Activated T-helper 1 cell treated with anti-CD3 and anti-CD28 coated beads, Interleukin-2, amount 50 U/mL, for 16 hours (primary cell): Measurements from ENCODE around the gene NRXN3.

Experiments used
- DNase-seq, 2 donors: peaks; one replicate each; pipeline ENCODE4 v3.0.0-alpha.2; 2020; ENCODE audit warnings: low read depth in 1 of 2, low spot score in 1 of 2

NRXN3 gene

DNA sequence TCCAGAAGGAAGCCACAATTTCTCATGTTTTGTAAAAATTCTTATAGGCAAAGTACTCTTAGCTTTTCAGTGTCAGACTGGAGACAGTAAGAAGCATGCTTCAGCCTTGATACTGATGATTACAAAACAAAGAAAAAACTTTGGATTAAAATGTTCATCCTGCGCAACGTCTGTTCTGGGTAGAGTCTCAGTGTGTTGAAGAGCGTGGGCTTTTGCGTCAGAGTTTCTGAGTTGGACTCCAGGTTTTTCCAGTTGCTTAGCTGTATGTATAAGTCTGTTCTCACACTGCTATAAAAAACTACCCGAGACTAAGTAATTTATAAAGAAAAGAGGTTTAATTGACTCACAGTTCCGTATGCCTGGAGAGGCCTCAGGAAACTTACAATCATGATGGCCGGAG is 1533.0 kb downstream of the NRXN3 start:
- no peak for DNase-seq

DNA sequence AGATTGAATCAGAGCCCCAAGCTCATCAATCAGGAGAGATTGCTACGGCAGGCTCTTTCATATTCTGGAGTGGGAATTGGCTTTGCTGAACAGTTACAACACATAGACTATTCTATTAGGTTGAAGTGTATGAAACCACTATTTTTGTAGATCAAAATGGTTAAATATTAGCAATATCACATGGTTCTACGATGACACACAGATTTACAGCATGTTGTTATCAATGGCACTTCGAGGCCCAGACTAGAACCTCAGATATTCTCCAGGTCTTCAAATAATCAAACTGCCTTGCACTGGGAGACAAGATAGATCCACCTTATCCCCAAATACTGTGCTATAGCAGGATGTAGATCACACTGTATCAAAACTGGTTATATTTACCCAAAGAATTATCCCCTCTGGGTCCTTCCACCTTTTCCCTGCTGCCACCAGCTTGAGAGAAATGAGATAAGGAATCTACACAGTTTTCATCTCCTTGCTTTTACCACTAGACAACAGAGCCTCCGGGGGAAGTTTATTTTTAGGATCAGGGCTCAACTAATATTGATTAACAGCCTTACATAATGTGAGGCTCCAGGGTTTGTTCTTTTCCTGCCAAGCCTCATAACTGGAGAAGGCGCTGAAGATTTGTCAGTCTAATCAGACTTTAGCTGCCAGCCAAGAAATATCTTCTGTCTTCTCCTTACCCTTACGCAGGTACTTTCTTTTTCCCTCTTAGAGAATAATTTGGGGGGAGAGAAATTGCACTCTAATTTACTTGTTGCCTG is 1534.1 kb downstream of the NRXN3 start:
- no peak for DNase-seq

DNA sequence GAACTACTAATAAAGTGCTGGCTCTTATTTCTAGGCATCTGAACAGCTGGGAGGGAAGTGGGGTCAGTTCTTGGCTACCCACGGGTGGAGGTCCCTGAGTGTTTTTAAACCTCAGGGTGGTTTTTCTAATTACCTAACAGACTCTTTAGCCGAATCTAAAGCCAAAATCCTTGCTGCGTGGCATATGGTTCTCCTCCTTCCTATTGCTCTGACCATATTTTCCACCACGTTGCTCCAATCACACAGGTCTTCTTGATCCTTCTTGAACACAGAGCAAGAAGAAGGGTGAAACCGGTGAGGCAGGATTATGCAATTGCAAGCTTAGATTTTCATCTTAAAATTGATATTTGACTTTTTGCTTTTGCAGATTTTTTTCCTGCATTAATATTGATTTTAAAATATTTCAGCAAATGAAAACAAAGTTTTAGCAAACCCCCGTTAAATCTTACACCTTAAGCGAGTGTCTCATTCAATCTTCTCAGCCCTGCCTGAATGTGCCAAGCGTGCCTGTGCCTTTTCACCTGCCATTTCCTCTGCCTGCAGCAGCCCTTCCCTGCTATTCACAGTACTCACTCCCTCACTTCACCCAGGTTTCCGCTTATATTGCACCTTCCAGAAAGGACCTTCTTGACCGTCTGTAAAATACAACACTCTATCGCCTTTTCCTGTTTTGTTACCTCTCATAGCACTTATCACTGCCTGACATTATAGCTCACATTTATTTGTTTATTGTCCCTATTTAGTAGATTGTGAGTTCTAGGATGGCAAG is 1535.1 kb downstream of the NRXN3 start:
- DNase-seq, result no peak

DNA sequence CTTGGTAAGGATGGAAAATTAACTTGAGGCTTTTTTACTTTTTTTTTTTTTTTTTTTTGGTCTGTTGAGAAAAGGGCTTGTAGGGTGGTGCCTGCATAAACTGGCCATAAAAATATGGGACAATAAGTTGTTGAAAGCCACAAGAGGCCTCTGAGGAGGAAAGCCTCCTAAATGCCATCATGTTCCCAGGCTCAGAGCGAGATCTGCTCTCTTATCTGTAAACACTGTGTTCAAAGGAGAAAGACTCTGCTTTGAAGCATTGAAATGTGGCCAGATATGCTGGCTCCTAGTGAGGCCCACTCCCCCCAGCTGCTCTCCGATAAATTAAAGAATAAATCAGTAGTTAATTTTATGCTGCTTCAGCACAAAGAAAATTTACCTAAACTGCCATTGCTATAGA is 1536.2 kb downstream of the NRXN3 start:
- no peak for DNase-seq

DNA sequence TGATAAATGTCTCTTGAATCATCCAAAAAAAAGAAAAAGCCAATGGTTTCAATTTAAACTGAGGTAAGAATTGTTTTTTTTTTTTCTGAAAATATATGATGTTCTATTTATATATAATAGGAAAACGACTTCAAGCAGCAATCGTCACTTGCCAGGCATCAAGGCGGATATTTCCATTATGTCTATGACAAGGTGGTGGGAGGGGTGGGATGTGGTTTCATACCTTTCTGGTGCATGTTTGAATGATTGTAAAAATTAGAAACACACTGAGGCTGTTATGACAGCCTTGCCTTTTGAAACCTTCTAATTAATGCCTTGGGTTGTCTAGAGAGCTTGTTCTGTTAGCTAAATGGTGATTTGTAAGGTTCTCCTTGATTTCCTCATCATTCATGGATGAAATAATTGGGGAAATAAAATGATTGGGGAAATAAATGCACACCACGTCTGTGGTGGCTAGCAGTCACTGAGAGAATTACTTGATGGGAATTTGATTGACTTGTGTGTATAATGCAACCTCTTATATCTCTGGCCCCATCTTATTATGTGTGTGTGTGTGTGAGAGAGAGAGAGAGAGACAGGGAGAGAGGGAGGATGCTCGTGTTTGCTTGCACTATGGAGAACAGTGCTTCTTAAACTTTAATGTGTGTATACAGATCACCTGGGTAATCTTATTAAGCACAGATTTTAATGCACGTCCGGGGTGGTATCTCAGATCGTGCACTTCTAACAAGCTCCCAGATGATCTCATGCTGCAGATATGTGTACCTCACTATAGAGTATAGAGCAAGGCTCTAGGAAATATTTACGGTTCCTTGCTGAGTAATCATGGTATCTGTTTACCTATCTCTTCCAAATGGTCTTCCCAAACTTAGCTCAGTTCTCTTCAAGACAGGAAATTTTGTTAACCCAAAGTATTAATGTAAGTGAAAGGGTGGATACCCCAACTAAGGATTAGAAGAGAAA is 1538.5 kb downstream of the NRXN3 start:
- DNase-seq, result no peak

DNA sequence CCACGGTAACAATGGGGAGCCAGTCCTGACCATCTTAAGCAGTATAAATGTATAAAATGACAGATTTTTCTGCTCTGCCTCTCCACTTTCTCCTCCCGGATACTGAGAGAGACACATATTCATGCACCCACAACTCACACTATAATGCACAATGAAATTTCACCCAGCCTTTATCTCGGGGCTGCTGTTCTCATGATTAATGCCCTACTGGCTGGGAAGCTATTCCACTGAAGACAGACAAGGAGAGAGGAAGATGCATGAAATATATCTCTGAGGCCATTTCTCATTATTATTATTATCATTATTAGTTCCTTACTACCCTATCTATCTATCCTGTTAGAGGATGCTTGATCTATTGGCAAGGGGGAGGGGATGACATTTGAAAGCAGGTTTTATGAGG is 1539.4 kb downstream of the NRXN3 start:
- no peak for DNase-seq

DNA sequence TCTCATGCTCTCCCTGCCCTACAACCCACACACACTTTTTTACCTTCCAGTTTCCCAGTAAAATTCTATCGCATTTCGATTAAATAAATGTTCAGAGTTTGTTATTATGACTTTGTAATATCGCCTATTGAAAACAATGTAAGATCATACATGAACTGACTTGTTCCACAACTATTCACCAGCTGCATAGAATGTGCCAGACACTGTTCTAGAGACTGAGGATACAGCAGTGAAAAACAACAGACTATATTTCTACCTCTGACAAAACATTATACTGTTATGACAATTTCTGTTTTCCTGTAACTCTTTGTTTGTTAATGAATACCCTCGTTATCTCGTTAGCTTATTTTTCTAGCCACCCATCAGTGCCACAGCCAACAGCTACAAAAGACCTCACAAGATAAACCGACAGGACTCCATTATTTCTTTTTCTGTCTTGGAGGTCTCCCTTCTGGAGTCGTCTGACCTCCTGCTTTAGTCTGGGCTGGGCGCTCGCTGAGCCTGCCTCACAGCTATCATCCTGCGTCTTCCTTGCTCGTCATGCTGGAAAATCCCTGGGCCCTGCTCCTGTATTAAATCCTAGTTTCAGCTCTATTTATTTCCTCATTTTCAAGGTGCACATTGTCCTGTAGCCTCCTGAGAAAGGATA is 1542.3 kb downstream of the NRXN3 start:
- no peak for DNase-seq

DNA sequence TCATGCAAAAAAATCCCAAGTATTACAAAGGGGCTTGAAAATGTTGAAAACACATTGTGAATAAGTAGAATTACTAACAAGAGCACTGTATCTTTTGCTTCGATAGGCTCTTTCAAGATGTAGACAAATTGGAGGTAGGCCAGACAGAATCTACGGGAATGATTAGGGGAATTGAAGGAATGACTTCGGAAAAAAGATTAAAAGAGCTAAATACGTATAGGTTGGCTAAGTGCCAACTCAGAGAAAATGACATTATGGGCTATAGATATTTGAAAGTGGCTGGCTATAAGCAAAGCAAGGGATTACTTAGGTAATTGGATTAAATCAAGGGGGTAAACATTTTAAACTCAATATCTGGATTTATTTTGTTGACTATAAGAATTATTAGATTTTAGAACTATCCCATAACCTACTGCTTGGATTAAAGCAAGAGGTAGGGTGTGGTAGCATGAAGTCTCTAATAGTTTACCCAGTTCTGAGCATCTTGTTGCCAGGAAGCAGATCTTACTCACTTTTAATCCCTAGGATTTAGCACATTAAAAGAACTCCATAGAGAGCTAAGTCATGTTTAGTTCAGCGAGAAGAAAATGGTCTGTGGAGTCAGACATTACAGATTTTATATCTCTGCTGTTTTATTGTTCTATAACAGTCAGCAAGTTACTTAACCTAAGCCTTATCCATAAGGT is 1551.4 kb downstream of the NRXN3 start:
- DNase-seq, result no peak

DNA sequence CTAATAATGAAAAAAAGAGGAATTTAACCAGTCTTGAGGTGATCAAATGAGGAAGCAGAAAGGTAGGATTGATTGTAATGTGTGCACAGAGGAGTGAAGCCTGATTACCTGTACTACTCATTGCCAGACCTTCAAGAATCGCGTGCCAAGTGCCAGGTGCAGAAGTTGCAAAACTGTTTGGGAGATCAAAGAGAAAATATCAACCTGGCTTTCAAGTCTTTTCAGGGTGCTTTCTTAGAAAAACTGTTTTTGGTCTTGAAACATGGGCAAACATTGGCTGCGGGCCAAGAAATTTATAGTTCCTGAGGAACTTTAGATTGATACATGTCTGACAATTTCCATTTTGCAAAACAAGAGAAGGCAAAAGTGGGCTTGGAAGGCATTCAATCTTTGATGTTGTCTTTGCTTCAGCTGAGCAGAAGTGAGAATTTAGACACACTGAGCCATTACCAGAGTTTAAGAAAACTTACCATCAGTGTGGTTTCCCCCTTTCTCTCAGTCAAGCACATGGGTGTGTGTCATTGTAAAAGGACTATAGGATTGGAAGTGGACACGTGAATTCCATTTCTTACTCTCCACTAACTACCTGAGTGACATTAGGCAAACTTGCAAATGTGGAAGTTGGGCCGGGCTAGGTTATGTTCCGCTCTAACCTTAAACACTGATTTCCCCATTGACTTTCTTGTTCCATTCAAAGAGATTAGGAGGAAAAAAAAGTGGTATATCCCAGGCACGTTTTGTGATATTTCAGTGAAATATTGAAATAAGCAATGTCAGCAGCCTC is 1555.0 kb downstream of the NRXN3 start:
- DNase-seq, result no peak

DNA sequence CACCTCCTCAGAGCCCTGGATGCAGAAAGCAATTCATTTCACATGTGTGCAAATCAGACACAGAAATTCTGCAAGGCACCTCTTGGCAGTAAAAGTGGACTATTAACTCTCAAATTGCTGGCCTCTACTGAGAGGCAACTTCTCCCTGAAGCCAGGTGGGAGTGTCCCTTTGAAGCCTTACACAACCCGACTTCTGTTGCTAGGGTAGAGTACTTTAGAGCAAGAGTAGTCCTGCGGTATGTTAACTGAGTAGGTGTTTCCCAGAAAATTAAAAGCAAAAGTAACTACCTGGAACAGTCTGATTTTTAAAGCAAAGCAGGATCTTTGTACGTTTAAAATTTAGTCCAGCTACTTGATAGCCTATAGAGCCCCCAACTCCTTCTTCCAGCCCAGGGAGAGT is 1557.7 kb downstream of the NRXN3 start:
- DNase-seq, result no peak

DNA sequence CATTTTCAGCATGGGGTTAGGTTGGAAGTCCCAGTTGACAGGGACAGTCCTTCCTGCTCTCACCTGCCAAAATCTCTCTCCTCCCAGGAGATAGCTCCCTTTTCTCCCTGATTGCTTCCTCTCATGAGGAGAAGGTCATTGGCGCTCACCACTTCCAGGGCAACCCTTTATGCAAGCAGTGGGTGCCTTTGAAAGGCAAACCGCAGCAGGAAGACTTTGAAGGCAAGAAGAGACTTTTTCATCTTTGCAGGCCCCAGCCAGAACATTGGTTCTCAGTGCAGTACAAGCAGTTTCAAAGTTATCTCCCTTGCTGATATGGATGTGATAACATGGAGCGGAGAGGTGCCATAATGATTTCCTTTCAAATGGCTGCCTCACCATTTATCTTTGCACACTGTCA is 1558.2 kb downstream of the NRXN3 start:
- DNase-seq, result no peak

DNA sequence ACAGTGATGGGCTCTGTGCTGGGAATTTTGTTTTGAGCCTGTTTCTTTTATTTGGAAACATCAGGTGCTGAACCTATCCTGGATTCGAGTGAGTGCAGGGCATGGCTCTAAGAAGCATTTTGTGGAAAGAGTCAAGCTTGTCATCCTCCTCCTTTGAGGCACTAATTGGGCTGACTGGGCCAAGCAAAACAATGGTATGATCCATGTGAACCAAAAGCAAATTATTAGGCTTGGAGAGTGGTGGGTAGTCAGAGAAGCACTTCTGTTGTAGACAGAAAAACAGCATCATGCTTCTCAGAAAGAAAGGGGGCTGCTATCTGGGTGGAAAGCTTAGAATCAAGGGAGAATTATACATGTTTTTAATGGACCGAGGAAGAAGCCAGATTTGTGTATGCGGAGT is 1559.6 kb downstream of the NRXN3 start:
- DNase-seq, result no peak

DNA sequence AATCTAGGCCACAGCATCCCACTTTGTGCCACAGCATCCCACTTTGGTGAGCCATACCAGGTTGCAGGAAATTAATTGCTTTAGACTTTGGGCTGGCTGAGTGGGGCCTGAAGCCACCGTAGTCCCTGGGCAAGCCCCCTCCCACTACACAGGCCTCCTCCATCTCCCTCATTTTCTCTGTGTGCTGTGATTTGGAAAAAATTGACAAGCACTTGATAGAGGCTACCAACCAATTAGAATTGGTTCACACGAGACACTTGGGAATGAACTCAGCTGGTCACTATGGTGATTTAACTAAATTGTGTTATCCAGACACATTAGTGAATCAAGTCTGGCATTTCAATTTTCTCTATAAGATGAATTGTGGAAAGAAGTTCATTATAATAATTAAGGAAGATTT is 1560.0 kb downstream of the NRXN3 start:
- no peak for DNase-seq

DNA sequence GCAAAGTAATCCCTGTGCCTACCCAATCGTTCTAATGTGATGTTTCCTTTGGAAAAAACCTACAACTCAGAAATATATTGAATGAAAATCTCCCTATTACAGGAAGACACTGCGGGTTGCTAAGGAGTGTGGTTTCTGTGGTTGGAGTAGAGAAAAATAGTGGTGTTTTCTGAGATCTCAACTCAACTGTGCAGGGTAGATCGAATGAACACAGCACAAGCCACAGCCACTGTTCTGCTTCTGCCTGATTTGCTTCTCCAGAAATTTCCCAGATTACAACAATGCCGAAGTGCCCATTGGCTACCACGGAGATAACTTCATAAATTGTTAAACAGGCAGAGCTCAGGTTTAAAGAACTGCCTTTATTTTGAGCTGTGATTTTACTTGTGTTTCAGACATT is 1560.8 kb downstream of the NRXN3 start:
- DNase-seq, result no peak

DNA sequence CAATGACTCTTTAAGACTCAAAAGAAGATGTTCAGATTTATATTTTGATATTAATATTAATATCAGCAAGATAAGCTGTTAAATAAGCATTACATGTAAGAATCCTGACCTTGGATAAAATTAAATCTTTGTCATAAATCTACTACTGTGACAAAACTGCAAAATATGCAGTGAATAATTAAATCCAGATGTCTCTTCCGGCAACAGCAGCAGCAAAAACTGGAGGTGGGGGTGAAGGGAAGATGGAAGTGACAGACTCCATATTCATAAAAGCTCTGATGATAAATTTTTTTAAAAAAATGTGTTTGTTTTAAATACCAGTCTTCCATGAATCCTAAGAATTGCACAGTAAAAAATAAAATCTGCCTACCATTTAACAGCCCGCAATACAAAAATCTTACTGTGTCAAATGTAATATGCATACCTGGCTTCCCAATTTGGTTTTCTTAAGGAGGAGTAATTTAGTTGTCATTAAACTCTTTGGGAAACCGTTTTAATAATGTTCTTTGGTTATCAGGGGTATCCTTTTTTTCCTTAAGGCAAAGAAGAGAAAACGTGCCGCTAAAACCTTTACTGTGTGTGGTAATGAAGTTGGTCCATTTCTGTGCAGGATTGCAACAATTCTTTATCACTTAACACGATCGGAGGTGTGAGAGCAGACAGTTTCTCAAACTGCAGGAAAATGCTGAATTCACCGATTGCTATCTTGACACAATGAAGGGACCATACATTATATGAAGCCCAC is 1562.9 kb downstream of the NRXN3 start:
- no peak for DNase-seq

DNA sequence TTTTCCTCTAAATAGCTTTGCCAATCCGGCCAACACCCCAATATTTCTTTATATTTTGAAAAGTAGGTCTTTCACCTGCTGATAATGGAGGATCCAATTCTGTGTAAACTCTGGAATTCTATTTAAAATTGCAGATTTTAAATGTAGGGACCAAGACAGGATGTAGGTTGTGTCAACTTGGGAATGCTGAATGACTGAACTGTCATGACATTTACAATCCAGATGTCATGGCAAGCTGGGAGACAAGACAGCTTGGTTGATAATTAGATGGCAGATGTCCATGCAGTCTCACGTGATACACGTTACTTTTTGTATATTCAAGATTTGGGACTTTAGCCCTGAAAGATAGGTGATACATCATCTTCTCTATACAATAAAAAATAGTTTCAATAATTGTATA is 1564.0 kb downstream of the NRXN3 start:
- no peak for DNase-seq

DNA sequence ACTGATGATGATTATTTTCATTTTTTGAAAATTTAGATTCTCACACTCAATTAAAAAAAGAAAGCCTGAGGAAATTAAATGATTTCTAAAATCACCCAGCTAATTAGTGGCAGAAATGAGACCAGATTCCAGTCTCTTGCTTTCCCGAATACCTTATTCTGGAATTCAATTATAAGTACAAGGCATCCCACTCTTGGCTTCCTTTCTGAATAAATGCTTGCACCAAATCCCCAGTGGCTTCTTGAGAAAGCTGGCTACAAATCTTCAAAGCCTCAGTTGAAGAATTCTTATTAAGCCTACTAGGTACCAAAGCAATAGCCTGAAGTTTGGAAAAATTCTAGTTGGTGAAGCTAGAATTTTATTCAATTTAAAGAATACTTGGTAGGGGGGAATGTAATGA is 1564.5 kb downstream of the NRXN3 start:
- no peak for DNase-seq

DNA sequence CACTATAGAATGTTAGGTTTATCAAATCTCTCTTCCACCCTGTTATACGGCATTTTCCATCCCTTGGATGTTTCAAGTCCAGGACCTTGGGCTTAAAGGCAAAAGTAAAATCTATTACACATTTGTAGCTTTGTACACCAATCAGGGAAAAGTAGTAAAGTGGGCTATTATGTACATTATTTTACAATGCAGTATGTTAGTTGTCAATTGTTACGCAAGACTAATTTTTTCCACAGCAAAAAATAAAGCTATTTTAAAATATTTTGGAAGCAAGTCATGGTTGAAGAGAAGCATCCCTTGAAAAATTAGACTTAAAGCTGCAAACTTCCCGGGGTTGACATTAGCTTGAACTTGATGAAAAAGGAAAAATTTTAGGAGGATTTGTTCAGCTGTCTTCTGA is 1564.9 kb downstream of the NRXN3 start:
- no peak for DNase-seq

DNA sequence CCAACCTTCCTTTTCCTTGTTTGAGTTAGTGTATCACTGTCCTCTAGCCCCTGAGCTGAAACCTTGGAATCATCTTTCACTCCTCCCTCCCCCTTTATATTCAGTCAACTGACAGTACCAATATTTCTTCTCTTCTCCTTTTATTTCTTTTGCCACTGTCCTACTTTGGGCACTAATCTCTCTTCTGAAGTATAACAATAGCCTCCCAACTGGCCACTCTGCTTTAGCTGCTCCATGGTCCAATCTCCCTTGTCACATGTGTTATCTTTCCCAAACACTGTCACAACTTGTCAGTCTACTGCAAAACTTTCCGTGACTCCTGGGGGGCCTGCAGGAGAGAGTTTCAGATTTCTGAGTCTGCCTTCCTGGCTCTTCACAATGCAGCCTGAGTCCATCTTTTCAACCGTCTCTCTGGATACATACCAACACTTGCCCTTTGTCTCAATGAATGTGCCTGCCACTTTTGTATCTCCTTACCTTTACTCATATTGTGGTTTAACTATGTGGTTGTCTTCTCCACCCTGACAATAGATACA is 1570.0 kb downstream of the NRXN3 start:
- no peak for DNase-seq
